Tibial nerve (tissue), 4 donors: Measurements from ENCODE around the gene RIPK4. TPM values are rescaled to one million over a fixed set of nuclear protein-coding genes. Genes with fewer than 3 reads are reported as not detected.

Experiments
- DNase-seq, 2 donors: peaks; one replicate each; pipeline ENCODE4 v3.0.0-alpha.2; 2019; ENCODE audit warnings: low spot score in 2 of 2
- H3K27ac ChIP-seq, 4 donors: fragments of 200-600 bp; sonication (generic) in 3 of 4; one replicate each; pipeline ENCODE4 v1.5.1; 2017 to 2019; ENCODE audit warnings: mild to moderate bottlenecking in 1 of 4
- H3K27me3 ChIP-seq, 2 donors: fragments of 200-600 bp; sonication (generic) in 1 of 2; one replicate each; pipeline versions ENCODE4 v1.5.1 to v1.6.0; 2017 to 2019
- H3K36me3 ChIP-seq, 3 donors: fragments of 200-600 bp; sonication (generic); one replicate each; pipeline ENCODE4 v1.5.1; 2018 to 2019
- H3K4me1 ChIP-seq, 4 donors: fragments of 200-600 bp; sonication (generic) in 3 of 4; one replicate each; pipeline ENCODE4 v1.5.1; 2017 to 2019
- H3K4me3 ChIP-seq, 4 donors: fragments of 200-600 bp; sonication (generic) in 3 of 4; one replicate each; pipeline ENCODE4 v1.5.1; 2017 to 2019; ENCODE audit warnings: mild to moderate bottlenecking in 1 of 4, moderate library complexity in 1 of 4
- H3K9me3 ChIP-seq, 4 donors: fragments of 200-600 bp; sonication (generic) in 3 of 4; one replicate each; pipeline ENCODE4 v1.5.1; 2017 to 2019
- CTCF ChIP-seq, 5 experiments: fragments of 200-600 bp in 3 of 5; fragments of 450-650 bp in 2 of 5; sonication (generic) in 3 of 5; IDR thresholded peaks; one replicate each; pipeline ENCODE4 v1.5.1; 2016 to 2019; ENCODE audit warnings: antibody characterized with exemption in 5 of 5, mild to moderate bottlenecking in 3 of 5, moderate library complexity in 2 of 5
- EP300 ChIP-seq, 2 donors: sonication (generic); formaldehyde crosslinking; IDR thresholded peaks; one replicate each; pipeline ENCODE4 v1.6.1; 2017; ENCODE audit warnings: antibody characterized with exemption in 2 of 2, mild to moderate bottlenecking in 1 of 2
- POLR2A ChIP-seq, 2 donors: fragments of 450-650 bp; IDR thresholded peaks; one replicate each; pipeline ENCODE4 v1.6.1; 2017; ENCODE audit warnings: antibody characterized with exemption in 2 of 2, mild to moderate bottlenecking in 2 of 2, moderate library complexity in 2 of 2
- WGBS, 2 donors: methylation state at CpG; one replicate each; pipeline ENCODE4 v1.1.5; 2018; 5-methylcytosine and 5-hydroxymethylcytosine counted together
- total RNA-seq, 4 donors: library from RNA; depleted of rRNA; stranded (reverse); fragments of >200 nt; gene quantifications; one replicate each; pipeline ENCODE4 v1.1.0, GENCODE V29; 2016

Gene RIPK4
- total RNA-seq, 4 donors from 2014 or later, result 0.66 to 1.6 (median 1.2) TPM

GRCh38 chr21:41739011-41739410 is 27.8 kb downstream of the RIPK4 start:
- Histone ChIP-seq H3K4me3 (no peak overlapping the region), H3K27me3 (no peaks in the 10 kb centered on the region), H3K9me3 (peaks cover 0 to 12% (median 4%) of the 10 kb centered on the region in 4 donors), H3K36me3 (no peaks in the 10 kb centered on the region), H3K27ac (no peak overlapping the region), H3K4me1 (no peaks in the 10 kb centered on the region)
- TF ChIP-seq POLR2A (IDR thresholded peaks at IDR 0.05) (no peak), CTCF (IDR thresholded peaks at IDR 0.05) (no peak), EP300 (IDR thresholded peaks at IDR 0.05) (no peak)
- WGBS, 2 donors, result 91 to 95% methylated on average over 12 of the region's 12 CpGs
- no peak for DNase-seq

GRCh38 chr21:41737651-41738324 is 29.1 kb downstream of the RIPK4 start:
- no peaks in the 10 kb centered on the region for H3K36me3 ChIP-seq
- TF ChIP-seq CTCF (IDR thresholded peaks at IDR 0.05), result no peak
- TF ChIP-seq EP300 (IDR thresholded peaks at IDR 0.05), result no peak
- TF ChIP-seq POLR2A (IDR thresholded peaks at IDR 0.05), result no peak
- DNase-seq, result no peak
- 83 to 86% methylated on average over 9 of the region's 9 CpGs for WGBS, 2 donors
- no peak overlapping the region for H3K27ac ChIP-seq
- H3K4me3 ChIP-seq, result no peak overlapping the region
- peaks cover 0 to 17% (median 4%) of the 10 kb centered on the region in 4 donors for H3K9me3 ChIP-seq
- H3K4me1 ChIP-seq, result no peaks in the 10 kb centered on the region
- H3K27me3 ChIP-seq, result no peaks in the 10 kb centered on the region

GRCh38 chr21:41736423-41736822 is 30.4 kb downstream of the RIPK4 start:
- Histone ChIP-seq H3K36me3 (no peaks in the 10 kb centered on the region), H3K27ac (no peak overlapping the region), H3K4me3 (no peak overlapping the region), H3K9me3 (peaks cover 0 to 30% (median 4%) of the 10 kb centered on the region in 4 donors), H3K27me3 (no peaks in the 10 kb centered on the region), H3K4me1 (no peaks in the 10 kb centered on the region)
- no peak for DNase-seq
- TF ChIP-seq CTCF (IDR thresholded peaks at IDR 0.05) (no peak), EP300 (IDR thresholded peaks at IDR 0.05) (no peak), POLR2A (IDR thresholded peaks at IDR 0.05) (no peak)
- WGBS, 2 donors, result 67 to 79% methylated on average over 2 of the region's 2 CpGs

- DNase-seq, result no peak
- Histone ChIP-seq H3K36me3 (no peaks in the 10 kb centered on the region), H3K4me3 (no peak overlapping the region), H3K27me3 (peaks cover 0 to 3% of the 10 kb centered on the region in 2 donors), H3K27ac (no peak overlapping the region), H3K9me3 (peaks cover 0 to 36% (median 4%) of the 10 kb centered on the region in 4 donors), H3K4me1 (no peaks in the 10 kb centered on the region)
- 87 to 91% methylated on average over 13 of the region's 13 CpGs for WGBS, 2 donors
- TF ChIP-seq EP300 (IDR thresholded peaks at IDR 0.05), result no peak
- TF ChIP-seq POLR2A (IDR thresholded peaks at IDR 0.05), result no peak
- no peak for TF ChIP-seq CTCF (IDR thresholded peaks at IDR 0.05)
Measured at GRCh38 chr21:41733951-41734689, 32.7 kb downstream of the RIPK4 start.

- TF ChIP-seq EP300 (IDR thresholded peaks at IDR 0.05) (no peak), CTCF (IDR thresholded peaks at IDR 0.05) (no peak), POLR2A (IDR thresholded peaks at IDR 0.05) (no peak)
- Histone ChIP-seq H3K4me3 (no peak overlapping the region), H3K27ac (no peak overlapping the region), H3K4me1 (peaks cover 0 to 18% (median 1%) of the 10 kb centered on the region in 4 donors), H3K9me3 (peaks cover 0 to 24% (median 0%) of the 10 kb centered on the region in 4 donors), H3K36me3 (no peaks in the 10 kb centered on the region), H3K27me3 (peaks cover 0 to 15% of the 10 kb centered on the region in 2 donors)
- 79 to 85% methylated on average over 2 of the region's 2 CpGs for WGBS, 2 donors
- DNase-seq, result no peak
Measured at GRCh38 chr21:41731081-41731480, 35.8 kb downstream of the RIPK4 start.
